ENCODE data around the gene CHTF18. TPM values are rescaled to one million over a fixed set of nuclear protein-coding genes. Genes with fewer than 3 reads are reported as not detected.

Gene CHTF18
- total RNA-seq, 2 experiments from 2014 or later: 125 to 139 TPM

- Mint-ChIP-seq H3K36me3 (no peaks in the 10 kb centered on the region), H3K9me3 (ENCODE audit: low read depth) (no peaks in the 10 kb centered on the region), H3K4me1 (peaks cover 7% of the 10 kb centered on the region), H3K4me3 (no peak overlapping the region), H3K27ac (no peak overlapping the region), H3K27me3 (peaks cover 10% of the 10 kb centered on the region)
- CTCF ChIA-PET: interaction anchor here (0.9 kb wide), 1 partner anchor 18 kb away, joined by 3 read pairs; no protein-coding TSS in a partner anchor
- ATAC-seq: no peak
- no peak for DNase-seq
Measured at GRCh38 chr16:802914-803753, 14.7 kb downstream of the CHTF18 start.

GRCh38 chr16:803754-804080 lies 15.3 kb downstream of the CHTF18 start:
- Mint-ChIP-seq H3K27me3 (peaks cover 10% of the 10 kb centered on the region), H3K36me3 (no peaks in the 10 kb centered on the region), H3K4me3 (no peak overlapping the region), H3K4me1 (peaks cover 12% of the 10 kb centered on the region), H3K27ac (no peak overlapping the region), H3K9me3 (ENCODE audit: low read depth) (no peaks in the 10 kb centered on the region)
- no peak for DNase-seq
- ATAC-seq: no peak
- CTCF ChIA-PET: interaction anchor here (0.9 kb wide), 1 partner anchor 19 kb away, joined by 3 read pairs; no protein-coding TSS in a partner anchor

- peaks cover 10% of the 10 kb centered on the region for H3K27me3 Mint-ChIP-seq
- H3K4me3 Mint-ChIP-seq: no peak overlapping the region
- no peak for ATAC-seq
- CTCF ChIA-PET: interaction anchor here (0.9 kb wide), 2 partner anchors 19 kb away, joined by 3 read pairs; no protein-coding TSS in a partner anchor
- peaks cover 12% of the 10 kb centered on the region for H3K4me1 Mint-ChIP-seq
- H3K36me3 Mint-ChIP-seq: no peaks in the 10 kb centered on the region
- H3K9me3 Mint-ChIP-seq (ENCODE audit: low read depth): no peaks in the 10 kb centered on the region
- DNase-seq: no peak
- H3K27ac Mint-ChIP-seq: no peak overlapping the region
Measured at GRCh38 chr16:804193-805048, 16.0 kb downstream of the CHTF18 start.

GRCh38 chr16:805474-805873 lies 17.1 kb downstream of the CHTF18 start:
- H3K27me3 Mint-ChIP-seq: peaks cover 8% of the 10 kb centered on the region
- H3K4me1 Mint-ChIP-seq: peaks cover 12% of the 10 kb centered on the region
- H3K36me3 Mint-ChIP-seq: no peaks in the 10 kb centered on the region
- ATAC-seq: no peak
- no peak for DNase-seq
- no peak overlapping the region for H3K4me3 Mint-ChIP-seq
- no peaks in the 10 kb centered on the region for H3K9me3 Mint-ChIP-seq (ENCODE audit: low read depth)
- CTCF ChIA-PET: interaction anchor here (0.9 to 1.7 kb wide), 2 partner anchors 17 to 20 kb away, joined by 3 to 5 read pairs; partner anchors contain the start of genes CHTF18 and RPUSD1
- H3K27ac Mint-ChIP-seq: no peak overlapping the region

- Mint-ChIP-seq H3K27me3 (peaks cover 4% of the 10 kb centered on the region), H3K4me3 (peak overlapping the region; percentile 93), H3K27ac (peak overlapping the region; percentile 92), H3K4me1 (peaks cover 12% of the 10 kb centered on the region), H3K9me3 (ENCODE audit: low read depth) (no peaks in the 10 kb centered on the region), H3K36me3 (no peaks in the 10 kb centered on the region)
- DNase-seq (peak; percentile 95), ATAC-seq (peak; percentile 97)
- CTCF ChIA-PET: interaction anchor here (0.9 to 1.7 kb wide), 4 partner anchors 19 to 296 kb away, joined by 3 to 5 read pairs (median 4); partner anchors contain the start of genes CHTF18 and RPUSD1
Measured at GRCh38 chr16:807347-808084, 19.1 kb downstream of the CHTF18 start.

- Mint-ChIP-seq H3K36me3 (no peaks in the 10 kb centered on the region), H3K4me1 (peaks cover 12% of the 10 kb centered on the region), H3K4me3 (peak overlapping the region; percentile 93), H3K9me3 (ENCODE audit: low read depth) (no peaks in the 10 kb centered on the region), H3K27ac (peak overlapping the region; percentile 92), H3K27me3 (peaks cover 8% of the 10 kb centered on the region)
- DNase-seq (no peak), ATAC-seq (no peak)
- CTCF ChIA-PET: no interaction called here
Measured at GRCh38 chr16:808085-808386, 19.6 kb downstream of the CHTF18 start.

- Mint-ChIP-seq H3K9me3 (ENCODE audit: low read depth) (no peaks in the 10 kb centered on the region), H3K27ac (no peak overlapping the region), H3K36me3 (no peaks in the 10 kb centered on the region), H3K4me1 (peaks cover 3% of the 10 kb centered on the region), H3K4me3 (no peak overlapping the region), H3K27me3 (peaks cover 16% of the 10 kb centered on the region)
- DNase-seq (peak; percentile 54), ATAC-seq (peak; percentile 81)
- CTCF ChIA-PET: interaction anchor here (1.5 kb wide), 1 partner anchor 290 kb away, joined by 3 read pairs; no protein-coding TSS in a partner anchor
Measured at GRCh38 chr16:813204-813915, 24.9 kb downstream of the CHTF18 start.

GRCh38 chr16:813916-814412 lies 25.5 kb downstream of the CHTF18 start:
- Mint-ChIP-seq H3K4me3 (no peak overlapping the region), H3K36me3 (no peaks in the 10 kb centered on the region), H3K27ac (no peak overlapping the region), H3K4me1 (no peaks in the 10 kb centered on the region), H3K9me3 (ENCODE audit: low read depth) (no peaks in the 10 kb centered on the region), H3K27me3 (peaks cover 16% of the 10 kb centered on the region)
- CTCF ChIA-PET: interaction anchor here (1.4 to 2.1 kb wide), 2 partner anchors 241 to 245 kb away, joined by 4 to 5 read pairs; no protein-coding TSS in a partner anchor
- ATAC-seq (no peak), DNase-seq (no peak)

- Mint-ChIP-seq H3K4me1 (peaks cover 8% of the 10 kb centered on the region), H3K4me3 (no peak overlapping the region), H3K9me3 (ENCODE audit: low read depth) (no peaks in the 10 kb centered on the region), H3K27me3 (peaks cover 16% of the 10 kb centered on the region), H3K36me3 (no peaks in the 10 kb centered on the region), H3K27ac (no peak overlapping the region)
- ATAC-seq: no peak
- CTCF ChIA-PET: interaction anchor here (1.1 to 2.1 kb wide), 3 partner anchors 240 to 288 kb away, joined by 3 to 5 read pairs (median 4); no protein-coding TSS in a partner anchor
- no peak for DNase-seq
Measured at GRCh38 chr16:814974-815373, 26.6 kb downstream of the CHTF18 start.

GRCh38 chr16:815861-816260 lies 27.4 kb downstream of the CHTF18 start:
- Mint-ChIP-seq H3K27ac (no peak overlapping the region), H3K27me3 (peaks cover 16% of the 10 kb centered on the region), H3K9me3 (ENCODE audit: low read depth) (no peaks in the 10 kb centered on the region), H3K4me3 (no peak overlapping the region), H3K4me1 (peaks cover 12% of the 10 kb centered on the region), H3K36me3 (no peaks in the 10 kb centered on the region)
- CTCF ChIA-PET: interaction anchor here (2.1 kb wide), 1 partner anchor 243 kb away, joined by 5 read pairs; no protein-coding TSS in a partner anchor
- no peak for DNase-seq
- no peak for ATAC-seq

- Mint-ChIP-seq H3K27me3 (peaks cover 14% of the 10 kb centered on the region), H3K4me3 (no peak overlapping the region), H3K9me3 (ENCODE audit: low read depth) (no peaks in the 10 kb centered on the region), H3K36me3 (no peaks in the 10 kb centered on the region), H3K4me1 (peaks cover 12% of the 10 kb centered on the region), H3K27ac (no peak overlapping the region)
- CTCF ChIA-PET: no interaction called here
- ATAC-seq (no peak), DNase-seq (no peak)
Measured at GRCh38 chr16:817001-817906, 28.8 kb downstream of the CHTF18 start.
